Activated CD8-positive, alpha-beta memory T cell treated with anti-CD3 and anti-CD28 coated beads for 48 hours (primary cell): ENCODE data around the gene KDELR3.

Experiments used
- DNase-seq, 3 experiments: peaks; one replicate each; pipeline ENCODE4 v3.0.0-alpha.2; 2020; ENCODE audit warnings: low read depth in 2 of 3, low spot score in 2 of 3

KDELR3 gene

GRCh38 chr22:38437416-38437815 is 30.5 kb upstream of the KDELR3 start:
- DNase-seq = no peak

GRCh38 chr22:38440747-38441350 is 27.0 kb upstream of the KDELR3 start:
- no peak for DNase-seq

GRCh38 chr22:38441620-38442287 is 26.1 kb upstream of the KDELR3 start:
- no peak for DNase-seq

- DNase-seq = no peak
Observed at GRCh38 chr22:38442967-38443627, 24.8 kb upstream of the KDELR3 start.

GRCh38 chr22:38443628-38444521 is 24.0 kb upstream of the KDELR3 start:
- no peak for DNase-seq

- no peak for DNase-seq
Observed at GRCh38 chr22:38444783-38445182, 23.1 kb upstream of the KDELR3 start.

- DNase-seq = no peak
Observed at GRCh38 chr22:38446018-38446601, 21.8 kb upstream of the KDELR3 start.

GRCh38 chr22:38448945-38449745 is 18.8 kb upstream of the KDELR3 start:
- DNase-seq = no peak

GRCh38 chr22:38449776-38450175 is 18.1 kb upstream of the KDELR3 start:
- DNase-seq = no peak

- no peak for DNase-seq
Observed at GRCh38 chr22:38450234-38450797, 17.6 kb upstream of the KDELR3 start.

GRCh38 chr22:38451404-38451803 is 16.5 kb upstream of the KDELR3 start:
- DNase-seq = no peak

GRCh38 chr22:38451864-38452263 is 16.0 kb upstream of the KDELR3 start:
- DNase-seq = no peak

GRCh38 chr22:38452373-38453065 is 15.4 kb upstream of the KDELR3 start:
- DNase-seq = no peak

GRCh38 chr22:38453066-38453672 is 14.7 kb upstream of the KDELR3 start:
- no peak for DNase-seq

GRCh38 chr22:38453996-38454352 is 13.9 kb upstream of the KDELR3 start:
- DNase-seq = no peak

- DNase-seq = no peak
Observed at GRCh38 chr22:38454353-38455075, 13.4 kb upstream of the KDELR3 start.

GRCh38 chr22:38455076-38455529 is 12.8 kb upstream of the KDELR3 start, which contains the start of gene KCNJ4:
TSS of gene KCNJ4 (minus strand) at chr22:38455199. CDS start at chr22:38428132, 27,067 bp downstream.
- DNase-seq = no peak
